Lower leg skin (tissue), 3 donors: ENCODE measurements around the gene TMOD4.

Experiments
- CTCF ChIP-seq, 3 donors: fragments of 450-650 bp; IDR thresholded peaks; one replicate each; pipeline ENCODE4 v1.5.1; 2016; ENCODE audit warnings: antibody characterized with exemption in 3 of 3, mild to moderate bottlenecking in 3 of 3, moderate library complexity in 2 of 3
- POLR2A ChIP-seq, 2 donors: fragments of 450-650 bp; IDR thresholded peaks; one replicate each; pipeline ENCODE4 v1.6.1; 2016 to 2017; ENCODE audit warnings: antibody characterized with exemption in 2 of 2, mild to moderate bottlenecking in 1 of 2, moderate library complexity in 1 of 2

GRCh38 chr1:151165738-151166504 is 9.9 kb downstream of the TMOD4 start, which contains the start of the genes LYSMD1 and SCNM1:
- TF ChIP-seq CTCF (IDR thresholded peaks at IDR 0.05) = no peak
- TF ChIP-seq POLR2A (IDR thresholded peaks at IDR 0.05) = no peak
